ENCODE results near the gene CNTFR.

The CNTFR gene

DNA sequence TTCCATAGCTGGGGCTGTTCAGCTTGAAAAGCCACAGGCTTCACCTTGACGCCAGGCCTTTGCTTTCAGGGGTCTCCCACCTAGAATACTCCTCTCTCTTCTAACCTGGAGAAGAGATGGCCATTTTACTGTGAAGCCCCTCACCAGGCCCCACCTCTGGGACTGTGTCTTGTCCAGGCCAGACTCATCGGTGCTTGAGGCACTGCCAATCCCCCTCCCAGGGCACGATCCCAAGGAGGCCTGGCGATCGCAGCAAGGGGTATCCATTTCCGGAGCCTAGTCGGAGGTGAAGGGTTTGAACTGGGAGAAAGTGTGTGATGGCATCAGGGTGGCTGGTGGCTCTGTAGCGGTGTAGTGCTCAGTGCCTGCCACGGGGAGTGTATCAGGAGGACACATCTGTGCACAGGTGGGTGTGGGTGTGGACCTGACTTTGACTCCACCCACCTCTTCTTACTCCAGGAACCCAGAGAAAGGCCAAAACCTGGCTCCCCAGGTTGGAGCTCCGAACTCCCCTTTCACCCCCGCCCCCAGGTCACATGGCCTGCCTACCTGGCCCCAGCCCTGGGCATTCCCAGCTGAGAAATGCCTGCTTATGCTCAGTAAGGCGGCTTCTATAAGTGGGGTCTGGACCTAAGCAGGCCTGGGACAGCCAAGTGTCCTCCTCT is 39.4 kb downstream of the CNTFR start:
- no peak overlapping the region for H3K4me3 ChIP-seq (ENCODE audit: low read depth, low read length)
- DNase-seq (ENCODE audit: low read depth): no peak
- TF ChIP-seq, protein P1, sequence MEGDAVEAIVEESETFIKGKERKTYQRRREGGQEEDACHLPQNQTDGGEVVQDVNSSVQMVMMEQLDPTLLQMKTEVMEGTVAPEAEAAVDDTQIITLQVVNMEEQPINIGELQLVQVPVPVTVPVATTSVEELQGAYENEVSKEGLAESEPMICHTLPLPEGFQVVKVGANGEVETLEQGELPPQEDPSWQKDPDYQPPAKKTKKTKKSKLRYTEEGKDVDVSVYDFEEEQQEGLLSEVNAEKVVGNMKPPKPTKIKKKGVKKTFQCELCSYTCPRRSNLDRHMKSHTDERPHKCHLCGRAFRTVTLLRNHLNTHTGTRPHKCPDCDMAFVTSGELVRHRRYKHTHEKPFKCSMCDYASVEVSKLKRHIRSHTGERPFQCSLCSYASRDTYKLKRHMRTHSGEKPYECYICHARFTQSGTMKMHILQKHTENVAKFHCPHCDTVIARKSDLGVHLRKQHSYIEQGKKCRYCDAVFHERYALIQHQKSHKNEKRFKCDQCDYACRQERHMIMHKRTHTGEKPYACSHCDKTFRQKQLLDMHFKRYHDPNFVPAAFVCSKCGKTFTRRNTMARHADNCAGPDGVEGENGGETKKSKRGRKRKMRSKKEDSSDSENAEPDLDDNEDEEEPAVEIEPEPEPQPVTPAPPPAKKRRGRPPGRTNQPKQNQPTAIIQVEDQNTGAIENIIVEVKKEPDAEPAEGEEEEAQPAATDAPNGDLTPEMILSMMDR (IDR thresholded peaks at IDR 0.05; ENCODE audit: insufficient read depth, low read depth, low read length, missing control alignments): no peak

DNA sequence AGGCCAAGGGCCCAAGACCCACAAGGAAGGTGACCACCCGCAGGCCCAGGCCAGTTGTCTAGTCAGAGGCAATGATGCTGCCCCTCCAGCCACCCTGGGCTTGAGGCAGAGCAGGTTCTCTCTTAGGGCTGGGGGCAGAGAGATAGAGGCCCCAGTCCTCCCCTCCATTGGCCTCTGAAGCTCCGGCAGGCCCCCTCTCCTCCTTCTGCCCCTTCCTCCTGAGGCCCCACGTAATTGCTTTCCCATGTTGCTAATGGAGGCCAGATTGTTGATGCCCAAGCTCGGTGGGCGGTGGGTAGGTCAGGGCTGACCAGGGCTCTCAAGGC is 40.2 kb downstream of the CNTFR start:
- no peak for DNase-seq (ENCODE audit: low read depth)
- no peak overlapping the region for H3K4me3 ChIP-seq (ENCODE audit: low read depth, low read length)
- TF ChIP-seq, protein P1 (IDR thresholded peaks at IDR 0.05; ENCODE audit: insufficient read depth, low read depth, low read length, missing control alignments): no peak

DNA sequence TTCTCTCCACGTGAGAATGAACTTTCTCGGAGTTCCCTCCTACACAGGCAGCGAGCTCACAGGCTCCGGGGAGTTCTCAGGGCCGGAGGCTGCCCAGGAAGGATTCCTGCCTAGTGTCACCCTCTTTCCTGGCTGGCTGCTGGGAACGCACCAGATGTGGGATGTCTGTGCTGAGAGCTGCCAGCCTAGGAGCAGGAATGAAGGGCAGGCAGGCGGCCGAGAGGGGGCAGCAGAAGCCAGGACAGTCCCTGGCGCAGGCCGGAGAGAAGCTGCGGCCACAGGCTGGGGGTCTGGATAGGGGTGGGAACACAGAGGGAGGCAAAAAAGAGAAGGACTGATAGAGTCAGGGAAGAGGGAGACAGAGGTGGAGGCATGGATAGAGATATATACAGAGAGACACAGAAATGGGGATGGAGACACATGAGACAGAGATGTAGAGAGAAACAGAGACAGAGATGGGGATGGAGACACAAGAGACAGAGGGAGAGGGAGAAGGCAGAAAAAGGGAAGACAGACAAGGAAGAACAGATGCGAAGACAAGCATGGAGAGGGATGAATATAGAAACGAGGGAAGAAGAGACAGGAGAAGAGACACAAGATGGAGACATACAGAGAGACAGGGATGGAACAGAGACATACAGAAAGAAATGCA is 41.4 kb downstream of the CNTFR start:
- peak; percentile 41 for DNase-seq (ENCODE audit: low read depth)
- TF ChIP-seq, protein P1 (IDR thresholded peaks at IDR 0.05; ENCODE audit: insufficient read depth, low read depth, low read length, missing control alignments): peak; percentile 75
- no peak overlapping the region for H3K4me3 ChIP-seq (ENCODE audit: low read depth, low read length)

DNA sequence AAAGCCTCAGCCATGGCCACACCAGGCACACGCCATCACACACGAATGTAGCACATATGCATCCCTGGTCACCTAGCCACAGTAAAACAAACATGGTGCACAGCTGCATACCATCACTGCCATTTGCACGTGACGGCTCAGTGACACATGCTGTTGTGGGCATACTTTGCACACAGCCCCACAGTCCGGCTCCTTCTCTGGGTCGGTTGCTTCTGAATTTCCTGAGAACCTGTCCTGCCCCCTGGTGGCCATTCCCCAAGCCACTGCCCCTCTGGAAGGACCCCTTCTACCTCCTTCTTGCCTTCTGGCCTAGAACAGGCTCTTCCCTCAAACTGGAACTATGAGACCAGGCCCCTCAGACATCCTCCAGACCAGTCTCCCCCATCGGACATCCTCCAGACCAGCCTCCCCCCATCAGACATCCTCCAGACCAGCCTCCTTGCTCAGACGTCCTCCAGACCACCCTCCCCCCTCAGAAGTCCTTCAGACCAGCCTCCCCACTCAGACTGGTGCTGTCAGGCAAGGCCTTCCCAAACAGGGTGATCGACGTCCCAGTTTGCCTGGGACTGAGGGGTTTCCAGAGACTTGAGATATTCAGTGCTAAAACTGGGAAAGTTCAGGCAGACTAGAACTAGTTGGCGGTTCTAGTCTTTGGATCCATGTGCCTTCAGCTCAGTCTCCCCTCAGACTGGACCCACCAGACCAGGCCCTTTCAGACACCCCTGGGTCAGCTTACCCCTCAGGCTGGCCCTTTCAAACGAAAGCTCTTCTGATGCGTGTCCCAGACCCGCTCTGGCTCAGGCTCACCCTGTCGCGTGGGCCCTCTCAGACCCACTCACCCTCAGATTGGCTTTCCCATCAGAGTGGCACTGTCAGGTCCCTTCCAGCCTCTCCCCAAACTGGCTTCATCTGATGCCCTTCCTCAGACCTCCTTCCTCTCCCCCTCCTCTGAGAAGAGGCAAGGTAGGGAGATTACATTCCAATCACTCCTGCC is 42.4 kb downstream of the CNTFR start:
- DNase-seq (ENCODE audit: low read depth): peak; percentile 75
- TF ChIP-seq, protein P1 (IDR thresholded peaks at IDR 0.05; ENCODE audit: insufficient read depth, low read depth, low read length, missing control alignments): peak; percentile 65
- no peak overlapping the region for H3K4me3 ChIP-seq (ENCODE audit: low read depth, low read length)

DNA sequence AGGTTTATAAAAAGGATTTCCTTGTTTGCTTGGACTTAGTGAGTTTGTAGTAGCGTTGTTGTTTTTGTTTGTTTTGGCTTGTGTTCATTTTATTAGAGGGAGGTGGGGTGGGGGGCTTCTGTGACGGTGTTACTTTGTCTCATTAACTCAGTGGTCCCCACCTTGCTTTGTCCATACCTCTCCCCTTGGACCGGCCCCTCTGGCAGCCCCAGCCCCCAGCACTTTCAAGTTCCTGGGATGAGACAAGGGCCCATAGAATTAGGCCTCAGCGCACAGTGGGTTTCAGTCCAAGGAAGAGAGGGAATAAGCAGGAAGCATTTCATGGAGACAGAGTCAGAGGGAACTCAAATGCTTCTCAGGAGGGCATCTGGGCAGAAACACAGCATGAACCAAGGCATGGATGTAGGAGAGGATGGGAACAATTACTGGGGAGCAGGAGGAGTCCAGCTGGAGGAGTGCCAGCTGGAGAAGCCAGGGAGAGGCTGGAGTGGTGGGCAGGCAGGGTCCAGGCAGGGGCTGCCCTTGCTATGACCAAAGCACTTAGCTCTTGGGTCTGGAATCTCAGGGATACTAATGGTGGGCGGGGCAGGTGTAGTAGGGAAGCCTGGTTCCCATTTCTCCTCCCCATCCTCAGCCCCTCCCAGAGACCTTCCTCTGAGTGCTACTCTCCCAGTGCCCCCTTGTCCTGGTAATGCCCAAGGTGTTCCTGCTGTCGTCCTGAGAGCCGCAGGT is 43.3 kb downstream of the CNTFR start:
- no peak overlapping the region for H3K4me3 ChIP-seq (ENCODE audit: low read depth, low read length)
- DNase-seq (ENCODE audit: low read depth): no peak
- TF ChIP-seq, protein P1 (IDR thresholded peaks at IDR 0.05; ENCODE audit: insufficient read depth, low read depth, low read length, missing control alignments): no peak

DNA sequence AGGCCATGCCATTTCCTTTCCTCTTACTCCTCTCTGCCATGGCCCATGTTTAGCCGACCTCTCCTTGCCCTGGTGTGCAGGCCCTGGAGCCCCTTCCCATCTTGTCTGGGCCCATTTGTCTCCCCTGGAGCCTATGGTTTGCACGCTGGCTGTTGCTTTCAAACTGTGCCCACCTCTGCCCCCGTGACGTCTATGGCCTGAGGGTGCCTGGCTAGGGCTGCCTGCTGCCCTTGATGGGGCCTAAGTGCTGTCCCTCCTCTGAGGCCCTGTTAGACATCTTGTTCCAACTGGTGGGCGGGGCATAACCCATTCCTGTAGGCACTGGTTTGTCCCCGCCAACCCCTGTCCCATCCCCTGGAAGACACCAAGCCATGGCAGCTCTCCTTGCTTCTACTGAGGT is 44.0 kb downstream of the CNTFR start:
- DNase-seq (ENCODE audit: low read depth): no peak
- no peak overlapping the region for H3K4me3 ChIP-seq (ENCODE audit: low read depth, low read length)
- TF ChIP-seq, protein P1 (IDR thresholded peaks at IDR 0.05; ENCODE audit: insufficient read depth, low read depth, low read length, missing control alignments): no peak
